Right hindlimb (tissue), 1 donor: ENCODE data around the gene DAPK1.
A peak's percentile ranks its signal among the peaks of the same experiment; 100 is the strongest.

ENCODE experiments used
- DNase-seq: peaks from one replicate; pipeline ENCODE4 v3.0.0-alpha.2; 2018

Gene DAPK1

DNA sequence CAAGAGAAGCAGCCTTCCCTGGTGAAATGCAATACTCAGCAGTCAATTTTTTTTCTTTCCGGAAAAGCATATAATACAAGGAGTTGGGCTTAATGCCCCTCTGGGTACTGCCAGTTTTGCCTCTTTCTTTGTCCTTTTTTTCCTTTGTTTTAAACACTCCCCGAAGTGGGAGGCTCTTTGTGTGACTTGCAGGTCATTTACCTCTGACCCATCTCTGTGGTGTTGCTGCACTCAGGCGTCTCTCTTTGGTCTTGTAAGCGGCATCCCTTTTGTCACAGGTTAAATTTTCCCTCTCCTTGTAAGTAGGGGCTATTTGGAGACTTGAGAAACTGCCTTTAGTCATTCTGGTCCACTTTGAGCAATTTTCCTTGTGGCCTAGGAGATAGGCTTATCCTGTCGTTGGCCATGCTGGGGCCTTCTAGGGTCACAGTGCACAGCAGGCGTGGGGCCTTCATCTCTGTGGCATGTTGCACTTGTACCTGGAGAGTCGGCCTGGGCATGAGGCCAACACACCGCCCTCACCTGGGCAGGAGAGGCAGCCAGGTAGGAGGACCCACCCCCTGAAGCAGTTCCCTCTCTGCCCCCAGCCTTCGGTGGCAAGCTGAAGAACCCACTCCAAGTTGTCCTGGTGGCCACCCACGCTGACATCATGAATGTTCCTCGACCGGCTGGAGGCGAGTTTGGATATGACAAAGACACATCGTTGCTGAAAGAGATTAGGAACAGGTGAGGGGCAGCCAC lies 200.6 kb downstream of the DAPK1 start:
- no peak for DNase-seq

DNA sequence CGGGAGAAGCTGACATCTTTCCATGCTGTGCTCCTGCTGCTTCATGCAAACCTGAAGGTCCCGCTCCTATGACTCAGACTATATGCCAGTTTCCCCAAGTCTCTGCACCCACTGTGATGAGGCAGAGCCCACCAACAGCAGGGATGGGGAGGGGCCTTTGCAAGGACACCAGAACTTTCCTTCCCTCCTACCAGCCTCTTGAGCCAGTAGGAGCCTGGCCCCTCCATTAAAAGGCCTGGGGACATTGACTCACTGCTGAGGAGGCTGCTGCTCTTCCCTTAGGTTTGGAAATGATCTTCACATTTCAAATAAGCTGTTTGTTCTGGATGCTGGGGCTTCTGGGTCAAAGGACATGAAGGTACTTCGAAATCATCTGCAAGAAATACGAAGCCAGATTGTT lies 202.2 kb downstream of the DAPK1 start:
- DNase-seq: no peak

DNA sequence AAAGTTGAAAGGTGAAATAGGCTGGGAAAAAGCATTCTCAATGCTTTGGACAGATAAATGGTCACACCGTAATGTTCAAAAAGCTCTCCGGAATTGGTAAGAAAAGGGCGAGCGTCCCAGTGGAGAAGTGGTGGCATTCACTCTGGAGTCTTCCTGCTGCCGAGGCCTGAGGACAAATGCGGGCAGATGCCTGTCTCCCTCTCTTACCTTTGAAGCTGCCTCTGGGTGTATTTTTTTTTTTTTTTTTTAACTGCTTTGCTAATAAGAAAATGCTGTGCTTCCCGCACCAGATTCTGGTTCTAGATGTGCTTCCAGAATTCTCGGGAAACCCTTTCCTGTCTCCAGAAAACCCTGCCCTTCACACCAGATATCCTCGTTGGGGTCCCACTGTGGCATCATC lies 203.8 kb downstream of the DAPK1 start:
- no peak for DNase-seq

DNA sequence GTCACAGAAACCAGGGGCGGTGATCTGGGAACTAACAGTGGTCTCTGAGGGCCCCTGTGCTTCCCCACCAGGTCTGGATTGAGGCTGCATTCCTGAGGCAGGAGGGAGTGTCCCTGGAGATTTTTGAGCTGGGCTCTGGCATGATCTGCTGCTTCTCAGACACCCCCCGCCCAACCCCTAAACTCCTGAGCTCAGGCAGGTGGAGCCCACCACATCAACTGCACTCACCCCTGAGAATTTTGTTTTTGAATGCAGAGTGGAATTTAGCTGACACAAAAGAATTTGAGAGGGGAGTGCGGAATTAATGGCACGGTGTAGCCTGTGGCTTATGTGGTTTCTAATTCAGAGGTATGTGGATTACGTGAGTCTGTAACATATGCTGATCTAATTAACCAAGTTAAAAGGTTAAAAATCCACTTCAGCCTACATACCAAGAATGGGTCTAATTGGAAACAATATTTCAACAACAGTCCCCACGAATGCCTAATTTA lies 204.3 kb downstream of the DAPK1 start:
- no peak for DNase-seq

DNA sequence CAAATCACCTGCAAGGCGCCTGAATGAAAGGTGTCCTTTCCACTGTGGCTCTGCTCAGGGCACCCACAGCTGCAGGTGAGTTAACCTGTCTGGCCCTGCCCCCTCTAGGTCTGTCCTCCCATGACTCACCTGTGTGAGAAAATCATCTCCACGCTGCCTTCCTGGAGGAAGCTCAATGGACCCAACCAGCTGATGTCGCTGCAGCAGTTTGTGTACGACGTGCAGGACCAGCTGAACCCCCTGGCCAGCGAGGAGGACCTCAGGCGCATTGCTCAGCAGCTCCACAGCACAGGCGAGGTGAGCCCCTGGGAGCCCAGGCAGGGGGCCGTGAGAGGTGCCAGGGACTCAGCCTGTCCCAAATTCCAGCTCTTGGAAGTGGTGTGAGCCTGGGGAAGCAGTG lies 205.3 kb downstream of the DAPK1 start:
- no peak for DNase-seq

DNA sequence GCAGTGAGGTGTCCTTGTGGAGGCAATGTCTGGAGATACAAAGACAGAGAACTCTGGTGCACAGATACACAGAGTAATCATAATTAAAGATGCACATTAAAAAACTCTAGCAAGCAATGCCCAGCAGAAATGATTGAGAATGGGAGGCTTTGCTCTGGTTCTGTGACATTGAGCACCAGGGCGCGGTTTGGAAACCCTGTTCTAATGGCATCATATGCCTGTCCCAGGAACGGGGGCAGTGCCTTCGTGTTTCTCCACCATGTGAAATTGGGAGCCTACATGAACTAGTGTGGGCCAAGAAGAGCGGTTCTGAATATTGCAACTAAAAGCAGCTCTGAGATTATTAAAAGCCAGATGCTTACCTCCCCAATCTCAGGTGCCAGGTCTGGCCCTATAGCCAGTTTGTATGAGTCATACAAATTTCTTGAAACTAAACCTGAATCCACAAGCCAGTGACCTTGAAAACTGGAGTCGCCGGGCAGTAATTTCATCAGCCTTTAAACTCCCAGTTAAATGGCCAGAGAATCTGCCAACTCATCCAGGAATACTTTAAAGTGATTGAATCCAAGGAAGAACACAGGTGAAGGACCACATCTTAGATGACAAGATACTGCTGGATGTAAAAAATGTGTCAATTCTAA lies 206.1 kb downstream of the DAPK1 start:
- DNase-seq: no peak

DNA sequence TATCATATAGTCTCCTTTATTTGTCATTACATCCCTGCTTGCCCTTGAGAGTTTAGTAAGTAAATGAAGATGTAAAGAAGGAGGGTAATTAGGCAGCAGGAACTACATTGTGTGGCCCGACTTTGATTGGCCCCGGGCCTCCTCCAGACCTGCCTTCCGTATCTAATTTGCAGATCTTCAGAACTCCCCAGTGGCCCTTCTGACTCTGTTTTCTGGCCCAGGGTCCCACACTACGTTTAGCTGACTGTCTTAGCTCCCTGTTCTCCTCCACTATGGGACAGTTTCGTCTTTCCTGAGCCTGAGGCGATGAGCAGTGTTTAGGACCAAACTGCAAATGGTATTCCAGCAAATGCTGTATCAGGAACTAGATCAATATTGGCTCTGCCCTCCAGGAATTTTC lies 206.7 kb downstream of the DAPK1 start:
- no peak for DNase-seq

DNA sequence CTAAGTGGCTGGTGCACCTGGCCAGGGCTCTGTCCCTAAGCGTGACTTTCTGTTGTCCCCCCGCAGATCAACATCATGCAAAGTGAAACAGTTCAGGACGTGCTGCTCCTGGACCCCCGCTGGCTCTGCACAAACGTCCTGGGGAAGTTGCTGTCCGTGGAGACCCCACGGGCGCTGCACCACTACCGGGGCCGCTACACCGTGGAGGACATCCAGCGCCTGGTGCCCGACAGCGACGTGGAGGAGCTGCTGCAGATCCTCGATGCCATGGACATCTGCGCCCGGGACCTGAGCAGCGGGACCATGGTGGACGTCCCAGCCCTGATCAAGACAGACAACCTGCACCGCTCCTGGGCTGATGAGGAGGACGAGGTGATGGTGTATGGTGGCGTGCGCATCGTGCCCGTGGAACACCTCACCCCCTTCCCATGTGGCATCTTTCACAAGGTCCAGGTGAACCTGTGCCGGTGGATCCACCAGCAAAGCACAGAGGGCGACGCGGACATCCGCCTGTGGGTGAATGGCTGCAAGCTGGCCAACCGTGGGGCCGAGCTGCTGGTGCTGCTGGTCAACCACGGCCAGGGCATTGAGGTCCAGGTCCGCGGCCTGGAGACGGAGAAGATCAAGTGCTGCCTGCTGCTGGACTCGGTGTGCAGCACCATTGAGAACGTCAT lies 208.5 kb downstream of the DAPK1 start:
- no peak for DNase-seq

DNA sequence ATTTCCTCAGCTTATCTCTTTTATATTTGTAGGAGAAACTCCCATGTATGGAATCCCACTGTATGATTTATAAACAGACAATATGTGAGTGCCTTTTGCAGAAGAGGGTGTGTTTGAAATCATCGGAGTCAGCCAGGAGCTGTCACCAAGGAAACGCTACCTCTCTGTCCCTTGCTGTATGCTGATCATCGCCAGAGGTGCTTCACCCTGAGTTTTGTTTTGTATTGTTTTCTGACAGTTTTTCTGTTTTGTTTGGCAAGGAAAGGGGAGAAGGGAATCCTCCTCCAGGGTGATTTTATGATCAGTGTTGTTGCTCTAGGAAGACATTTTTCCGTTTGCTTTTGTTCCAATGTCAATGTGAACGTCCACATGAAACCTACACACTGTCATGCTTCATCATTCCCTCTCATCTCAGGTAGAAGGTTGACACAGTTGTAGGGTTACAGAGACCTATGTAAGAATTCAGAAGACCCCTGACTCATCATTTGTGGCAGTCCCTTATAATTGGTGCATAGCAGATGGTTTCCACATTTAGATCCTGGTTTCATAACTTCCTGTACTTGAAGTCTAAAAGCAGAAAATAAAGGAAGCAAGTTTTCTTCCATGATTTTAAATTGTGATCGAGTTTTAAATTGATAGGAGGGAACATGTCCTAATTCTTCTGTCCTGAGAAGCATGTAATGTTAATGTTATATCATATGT lies 210.3 kb downstream of the DAPK1 start:
- no peak for DNase-seq

DNA sequence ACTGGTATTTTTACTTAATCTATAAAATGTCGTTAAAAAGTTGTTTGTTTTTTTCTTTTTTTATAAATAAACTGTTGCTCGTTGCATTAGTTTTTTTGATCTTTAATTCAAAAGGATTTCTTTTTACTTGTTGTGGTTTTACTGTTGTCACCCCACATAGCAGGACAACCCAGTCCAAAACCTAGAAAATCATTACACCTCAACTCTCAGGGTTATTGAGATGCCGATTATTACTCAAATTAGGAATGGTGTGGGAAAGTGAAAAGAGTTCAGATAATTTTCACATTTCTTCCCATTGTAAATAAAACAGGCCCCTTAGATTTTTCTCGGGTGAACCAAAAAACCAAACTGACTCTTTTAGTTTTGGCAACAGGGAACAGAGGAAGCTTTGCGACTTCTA lies 210.9 kb downstream of the DAPK1 start:
- DNase-seq: no peak

DNA sequence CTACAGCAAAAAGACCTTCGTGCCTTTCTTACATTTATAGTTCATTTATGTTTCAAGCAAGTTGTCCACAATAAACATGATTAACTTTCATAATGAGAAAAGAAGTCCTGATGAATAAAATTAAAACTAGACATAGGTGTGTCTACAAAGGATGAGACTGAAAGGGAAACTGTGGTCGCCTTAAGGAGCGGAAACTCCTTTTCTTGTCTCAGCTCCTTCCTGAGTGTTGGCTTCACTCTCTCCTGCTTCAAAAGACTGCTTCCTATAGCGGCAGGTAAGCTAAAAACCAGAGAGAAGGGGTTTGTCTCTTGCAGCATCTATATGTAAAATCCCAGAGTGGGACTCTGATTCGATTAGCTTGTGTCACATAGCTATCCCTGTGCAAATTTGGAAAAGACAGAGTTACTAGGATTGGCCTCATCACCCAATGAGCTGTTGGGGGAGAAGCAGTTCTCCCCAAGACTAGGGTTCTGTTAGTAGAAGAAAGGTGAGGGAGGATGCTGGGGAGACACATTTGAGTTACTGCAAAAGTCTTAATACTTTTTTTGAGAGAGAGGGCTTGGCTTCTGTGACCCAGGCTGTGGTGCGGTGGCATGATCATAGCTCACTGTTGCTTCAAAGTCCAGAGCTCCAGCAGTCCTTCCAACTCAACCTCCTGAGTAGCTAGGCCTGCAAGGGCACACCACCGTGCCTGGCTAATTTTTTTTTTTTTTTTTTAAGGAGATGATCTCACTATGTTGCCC lies 211.5 kb downstream of the DAPK1 start:
- DNase-seq: no peak

DNA sequence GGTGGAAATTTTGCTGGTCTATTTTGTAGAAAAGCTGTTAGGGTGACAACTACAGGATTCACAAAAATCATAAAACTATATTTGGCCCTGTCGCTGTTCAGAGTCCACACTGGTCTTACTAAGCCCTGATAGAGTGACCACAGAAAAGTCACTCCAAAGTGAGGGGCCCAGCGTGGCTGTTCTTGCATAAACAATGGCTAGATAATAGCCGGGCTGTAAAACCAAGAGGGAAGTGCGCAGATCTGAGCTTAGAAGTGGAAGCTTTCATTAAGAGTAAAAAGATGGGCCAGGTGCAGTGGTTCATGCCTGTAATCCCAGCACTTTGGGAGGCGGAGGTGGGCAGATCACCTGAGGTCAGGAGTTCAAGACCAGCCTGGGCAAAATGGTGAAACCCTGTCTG lies 212.8 kb downstream of the DAPK1 start:
- no peak for DNase-seq

DNA sequence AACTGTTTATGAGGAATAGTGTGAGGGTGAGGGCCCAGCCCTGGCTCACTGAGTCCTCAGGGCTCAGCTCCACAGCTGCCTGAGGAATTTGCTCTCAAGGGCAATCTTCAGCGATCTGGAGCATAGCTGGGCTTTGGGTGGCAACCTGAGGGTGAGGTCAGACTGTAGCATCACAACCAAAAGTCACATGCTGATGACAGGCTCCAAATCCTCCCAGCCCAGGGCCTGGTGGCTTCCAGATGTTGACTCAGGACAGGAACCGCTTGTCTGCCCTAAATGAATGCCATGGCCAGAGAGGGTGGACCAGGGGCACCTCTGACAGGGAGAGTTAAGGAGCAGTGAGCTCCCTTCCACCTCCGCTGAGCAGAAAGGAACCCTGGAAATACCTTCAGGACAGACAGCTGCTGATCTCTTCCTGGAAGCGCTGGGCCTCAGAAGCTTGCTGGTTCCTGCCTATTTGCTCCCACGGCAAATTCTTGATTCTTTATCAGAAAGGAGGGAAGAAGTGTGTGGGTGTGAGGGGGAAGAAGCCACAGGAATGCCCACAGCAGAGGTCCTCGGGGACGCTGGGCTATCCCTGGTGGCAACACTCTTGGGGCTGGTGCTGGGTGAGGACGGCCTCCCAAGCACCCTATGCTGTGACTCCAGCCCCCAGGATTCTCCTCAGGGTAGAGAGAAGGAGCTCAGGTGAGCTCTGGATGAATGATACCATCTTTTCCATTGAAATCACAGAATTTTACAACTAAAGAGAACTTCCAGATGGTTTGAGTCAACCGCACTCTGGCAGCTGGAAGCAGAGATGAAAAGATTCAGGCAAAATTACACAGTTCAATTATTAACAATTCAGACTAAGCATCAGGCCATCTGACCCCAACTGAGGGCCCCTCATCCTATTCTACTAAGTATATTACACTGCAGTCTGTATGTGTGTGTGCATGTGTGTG lies 214.5 kb downstream of the DAPK1 start:
- DNase-seq: no peak

DNA sequence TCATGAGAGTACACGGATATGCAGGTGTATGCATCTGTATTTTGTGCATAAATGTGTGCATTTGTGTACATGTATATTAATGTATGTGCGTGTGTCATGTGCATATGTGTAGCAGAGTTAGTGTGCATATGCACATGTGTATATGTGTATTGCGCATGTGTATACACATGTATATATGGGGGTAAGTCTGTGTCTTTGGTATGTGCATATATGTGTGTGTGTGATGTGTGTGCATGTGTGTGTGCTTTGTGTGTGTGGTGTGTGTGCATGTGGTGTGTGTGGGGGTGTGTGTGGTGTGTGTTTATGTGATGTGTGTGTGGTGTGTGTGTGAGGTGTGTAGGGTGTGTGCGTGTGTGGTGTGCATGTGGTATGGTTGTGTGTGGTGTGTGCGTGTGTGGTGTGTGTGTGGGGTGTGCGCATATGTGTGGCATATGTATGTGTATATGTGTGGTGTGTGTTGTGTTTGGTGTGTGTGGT lies 215.2 kb downstream of the DAPK1 start:
- DNase-seq: no peak

DNA sequence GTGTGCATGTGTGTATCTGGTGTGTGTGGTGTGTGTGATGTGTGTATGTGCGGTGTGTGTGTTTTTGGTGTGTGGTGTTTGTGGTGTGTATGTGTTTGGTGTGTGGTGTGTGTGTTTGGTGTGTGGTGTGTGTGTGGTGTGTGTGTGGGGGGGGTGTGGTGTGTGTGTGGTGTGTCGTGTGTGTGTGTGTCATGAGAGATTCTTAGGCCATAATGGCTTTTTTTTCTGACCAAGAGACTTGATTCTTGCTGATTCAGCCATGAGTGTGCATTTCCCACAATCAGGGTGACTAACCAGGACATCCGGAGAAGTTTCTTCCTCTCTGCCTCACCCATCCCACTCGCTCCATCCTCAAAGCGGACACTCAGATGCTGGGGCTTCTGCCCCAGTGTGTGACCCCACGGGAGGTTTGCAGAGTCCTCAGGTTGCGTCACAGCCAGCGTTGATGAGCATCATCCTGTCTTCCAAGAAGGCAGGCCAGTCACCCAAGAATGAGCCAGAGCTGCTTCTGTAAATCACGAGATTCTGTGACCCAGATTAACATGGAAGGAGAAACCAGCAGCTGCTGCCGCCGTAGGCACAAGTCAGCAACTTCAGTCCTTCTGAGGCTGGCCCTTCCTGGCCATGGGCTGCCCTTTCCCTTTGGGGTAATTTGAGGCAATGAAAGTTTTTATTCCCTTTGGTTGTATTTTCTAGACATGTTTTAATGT lies 215.8 kb downstream of the DAPK1 start:
- DNase-seq: peak; percentile 49

DNA sequence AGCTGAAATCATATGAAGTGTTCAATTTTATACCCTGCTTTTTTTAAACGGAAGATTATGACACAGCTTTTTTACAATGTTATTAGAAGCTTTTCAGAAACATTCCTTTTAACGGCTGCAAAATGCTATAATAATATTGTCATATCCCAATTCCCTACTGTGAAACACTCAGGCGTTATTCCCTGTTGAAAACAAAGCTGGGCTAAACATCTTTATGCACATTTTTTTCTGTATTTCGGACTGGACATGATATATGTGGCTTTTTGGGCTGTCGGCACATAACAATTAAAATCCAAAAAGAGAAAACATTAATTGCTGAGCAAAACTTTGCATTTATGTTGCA lies 216.3 kb downstream of the DAPK1 start:
- DNase-seq: no peak

DNA sequence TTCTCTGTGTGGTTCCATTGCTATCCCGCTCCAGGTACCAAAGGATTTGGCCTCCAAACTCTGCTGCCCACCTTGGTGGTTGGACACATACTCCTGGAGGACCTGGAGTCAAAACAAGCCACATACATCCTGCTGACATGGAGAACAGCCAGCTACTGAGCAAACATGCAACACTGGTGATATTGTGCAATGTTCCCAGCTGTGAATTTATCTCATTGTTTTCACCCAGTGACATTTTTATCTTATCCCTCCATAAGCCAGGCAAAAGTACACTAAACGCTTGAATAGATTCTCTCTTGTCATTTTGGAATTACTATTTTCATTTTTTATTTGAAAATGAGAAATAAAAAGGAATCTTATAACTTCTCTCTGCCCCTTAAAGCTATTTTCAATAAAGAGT lies 217.2 kb downstream of the DAPK1 start:
- no peak for DNase-seq

DNA sequence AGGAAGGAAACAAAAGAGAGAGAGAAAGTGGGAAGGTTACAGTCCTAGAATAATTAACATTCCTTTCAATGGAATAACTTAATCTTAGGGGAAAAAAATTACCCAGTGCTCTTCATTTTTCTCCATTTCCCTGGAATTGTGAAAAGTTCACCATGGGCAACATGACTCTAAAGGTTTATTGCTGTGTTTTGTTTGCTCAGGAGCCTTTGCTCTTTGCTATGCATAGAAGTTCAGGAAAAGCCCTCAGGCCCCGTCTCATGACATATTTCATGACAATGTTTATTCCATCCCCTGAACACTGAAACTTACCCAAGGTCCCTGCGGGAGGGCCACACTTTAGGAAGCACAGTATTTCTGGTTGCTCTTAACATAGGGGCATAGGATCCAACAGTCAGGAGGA lies 218.5 kb downstream of the DAPK1 start:
- no peak for DNase-seq

DNA sequence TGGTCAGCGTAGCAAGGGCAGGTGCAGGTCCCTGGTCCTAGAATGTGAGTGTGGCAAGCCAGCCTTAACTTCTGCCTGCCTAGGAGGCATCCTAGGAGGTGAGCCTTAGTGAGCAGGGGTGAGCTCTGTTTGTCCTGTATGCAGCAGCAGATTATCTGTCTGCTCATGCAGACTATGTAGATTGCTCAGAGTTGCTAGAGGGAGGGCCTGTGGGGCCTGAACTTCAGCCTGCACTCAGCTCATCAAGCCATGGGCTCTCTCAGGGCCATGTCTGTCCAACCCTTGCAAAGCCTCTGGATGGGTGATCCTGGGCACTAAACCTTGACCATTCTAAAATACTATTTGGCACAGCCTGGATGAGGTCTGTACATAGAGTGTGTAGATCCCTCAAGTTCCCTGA lies 219.8 kb downstream of the DAPK1 start:
- DNase-seq: no peak

DNA sequence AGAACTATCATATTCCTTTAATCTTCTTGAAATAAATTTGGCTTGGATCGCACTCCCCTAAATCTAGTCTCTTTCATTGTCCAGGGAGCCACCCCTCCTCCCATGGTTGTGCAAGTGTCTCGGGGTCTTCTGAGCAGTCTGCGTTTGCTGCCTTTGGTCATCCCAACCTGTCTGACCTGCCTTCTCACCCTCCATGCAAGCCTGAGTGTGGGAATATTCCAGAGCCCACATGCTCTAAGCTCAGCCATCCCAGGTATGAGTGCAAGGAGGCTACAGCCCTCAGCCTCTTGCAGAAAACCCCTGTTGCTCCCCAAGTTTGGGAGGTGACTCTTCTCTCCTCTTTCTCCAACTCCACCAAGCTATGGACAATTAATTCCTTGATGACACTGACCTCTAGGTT lies 220.6 kb downstream of the DAPK1 start:
- DNase-seq: no peak
